H1 (cell line): Measurements from ENCODE around the gene FGFBP1. TPM values are rescaled to one million over a fixed set of nuclear protein-coding genes. Genes with fewer than 3 reads are reported as not detected.

ENCODE experiments used
- CTCF ChIA-PET: fragments of 300-600 bp; sonication (Branson Sonifier 250); formaldehyde crosslinking; loops from one replicate; lab custom pipeline; 2021; ENCODE audit not compliant: partially characterized antibody; lab: Charles Lee
- POLR2A ChIA-PET: fragments of 300-600 bp; sonication (Branson Sonifier 250); formaldehyde crosslinking; loops from one replicate; lab custom pipeline; 2021; ENCODE audit warnings: inconsistent platforms; ENCODE audit not compliant: partially characterized antibody; lab: Charles Lee
- DNase-seq, 2 experiments: peaks; one replicate each; pipeline versions ENCODE4 v3.0.0 to v3.0.0-alpha.2; 2010 to 2022; ENCODE audit warnings: low spot score in 2 of 2, low read depth in 1 of 2, mixed read lengths in 1 of 2
- FAIRE-seq: peaks from 2 replicates; lab custom pipeline; 2011; peaks lifted over from hg19 to GRCh38; lab: Jason Lieb, UNC
- H2AFZ ChIP-seq: 2 replicates; pipeline ENCODE4 v1.8.1; 2012; ENCODE audit warnings: low read length, inconsistent platforms
- H2AK5ac ChIP-seq: 2 replicates; pipeline ENCODE4 v1.6.1; 2013; ENCODE audit warnings: low read depth, low read length
- H2BK120ac ChIP-seq: replicated peaks from 2 replicates; pipeline ENCODE3; 2013; ENCODE audit warnings: low read depth, low read length, inconsistent platforms
- H2BK12ac ChIP-seq: 2 replicates; pipeline ENCODE4 v1.6.1; 2013; ENCODE audit warnings: low read depth, low read length
- H2BK15ac ChIP-seq: 2 replicates; pipeline ENCODE4 v1.6.1; 2013; ENCODE audit warnings: low read length
- H2BK20ac ChIP-seq: 2 replicates; pipeline ENCODE4 v1.6.1; 2013; ENCODE audit warnings: low read length
- H2BK5ac ChIP-seq: 2 replicates; pipeline ENCODE4 v1.6.1; 2013; ENCODE audit warnings: low read depth, low read length
- H3K14ac ChIP-seq: 2 replicates; pipeline ENCODE4 v1.6.1; 2013; ENCODE audit warnings: inconsistent platforms; ENCODE audit not compliant: insufficient read length
- H3K18ac ChIP-seq: 2 replicates; pipeline ENCODE4 v1.6.1; 2013; ENCODE audit warnings: low read length; ENCODE audit errors: extremely low read depth
- H3K23ac ChIP-seq: 2 replicates; pipeline ENCODE4 v1.6.1; 2013; ENCODE audit warnings: inconsistent platforms; ENCODE audit not compliant: insufficient read length
- H3K23me2 ChIP-seq: 2 replicates; pipeline ENCODE4 v1.6.1; 2013; ENCODE audit warnings: low read depth, low read length
- H3K27ac ChIP-seq: 2 replicates; pipeline ENCODE4 v1.6.1; 2011; ENCODE audit warnings: low read depth, low read length, inconsistent platforms
- H3K27me3 ChIP-seq, 4 experiments: replicated peaks in 1 of 4; 1 replicate in 1 of 4; 2 replicates in 3 of 4; pipeline versions ENCODE4 v1.6.1 to v1.8.1; 2011 to 2013; ENCODE audit warnings: low read length in 3 of 4, mild to moderate bottlenecking in 3 of 4, inconsistent platforms in 2 of 4, mixed read lengths in 2 of 4, moderate library complexity in 1 of 4; ENCODE audit not compliant: control insufficient read depth in 3 of 4, insufficient read depth in 3 of 4; ENCODE audit errors: extremely low read depth in 1 of 4
- H3K36me3 ChIP-seq, 4 experiments: 2 replicates each; pipeline versions ENCODE4 v1.6.1 to v1.8.1; 2011 to 2013; ENCODE audit warnings: mild to moderate bottlenecking in 4 of 4, low read length in 3 of 4, moderate library complexity in 2 of 4, control low read depth in 1 of 4, inconsistent platforms in 1 of 4; ENCODE audit not compliant: insufficient read depth in 4 of 4, control insufficient read depth in 2 of 4
- H3K4ac ChIP-seq: replicated peaks from 2 replicates; pipeline ENCODE3; 2013; ENCODE audit warnings: low read length, low read depth, mixed read lengths, inconsistent platforms; ENCODE audit not compliant: insufficient read length
- H3K4me1 ChIP-seq, 4 experiments: replicated peaks in 1 of 4; 1 replicate in 1 of 4; 2 replicates in 3 of 4; pipeline versions ENCODE4 v1.6.1 to v1.8.1; 2011 to 2013; ENCODE audit warnings: low read length in 3 of 4, inconsistent platforms in 2 of 4, mixed read lengths in 1 of 4; ENCODE audit not compliant: insufficient read depth in 4 of 4, control insufficient read depth in 3 of 4
- H3K4me2 ChIP-seq, 2 experiments: 2 replicates each; pipeline versions ENCODE4 v1.6.1 to v1.8.1; 2011 to 2013; ENCODE audit warnings: low read depth in 2 of 2, low read length in 2 of 2, control low read depth in 1 of 2, inconsistent platforms in 1 of 2, mild to moderate bottlenecking in 1 of 2; ENCODE audit not compliant: insufficient read depth in 1 of 2
- H3K4me3 ChIP-seq, 4 experiments: fragments of 200-600, 300-600 bp in 1 of 4; sonication (generic), shearing (Covaris generic), sonication (Bioruptor Twin) in 1 of 4; 2 replicates each; pipeline versions ENCODE4 v1.5.1 to v1.8.1; 2011 to 2016; ENCODE audit warnings: low read length in 4 of 4, low read depth in 3 of 4, control low read depth in 2 of 4, inconsistent platforms in 2 of 4, mild to moderate bottlenecking in 2 of 4, mixed read lengths in 1 of 4, moderate library complexity in 1 of 4; ENCODE audit not compliant: insufficient read depth in 2 of 4; ENCODE audit errors: extremely low read depth in 1 of 4
- H3K56ac ChIP-seq: replicated peaks from 2 replicates; pipeline ENCODE3; 2013; ENCODE audit warnings: low read depth, mild to moderate bottlenecking, mixed read lengths, low read length, inconsistent platforms; ENCODE audit not compliant: insufficient read length
- H3K79me1 ChIP-seq: 2 replicates; pipeline ENCODE4 v1.6.1; 2013; ENCODE audit warnings: low read depth, low read length, control low read depth
- H3K79me2 ChIP-seq, 2 experiments: 2 replicates each; pipeline versions ENCODE4 v1.6.1 to v1.8.1; 2012 to 2013; ENCODE audit warnings: low read length in 2 of 2, mild to moderate bottlenecking in 2 of 2, inconsistent platforms in 1 of 2; ENCODE audit not compliant: insufficient read depth in 2 of 2, control insufficient read depth in 1 of 2
- H3K9ac ChIP-seq, 4 experiments: replicated peaks in 1 of 4; 1 replicate in 1 of 4; 2 replicates in 3 of 4; pipeline versions ENCODE4 v1.6.1 to v1.8.1; 2011 to 2013; ENCODE audit warnings: low read depth in 3 of 4, low read length in 3 of 4, control low read depth in 2 of 4, mild to moderate bottlenecking in 2 of 4, moderate library complexity in 2 of 4, inconsistent platforms in 1 of 4; ENCODE audit errors: extremely low read depth in 1 of 4
- H3K9me3 ChIP-seq, 2 experiments: 2 replicates each; pipeline versions ENCODE4 v1.6.1 to v1.8.1; 2012 to 2013; ENCODE audit warnings: mild to moderate bottlenecking in 2 of 2, moderate library complexity in 2 of 2, control low read depth in 1 of 2, inconsistent platforms in 1 of 2, low read depth in 1 of 2, low read length in 1 of 2, mixed read lengths in 1 of 2; ENCODE audit not compliant: insufficient read depth in 2 of 2
- H4K20me1 ChIP-seq, 2 experiments: replicated peaks in 1 of 2; 2 replicates each; pipeline versions ENCODE3 to v1.8.1; 2011 to 2013; ENCODE audit warnings: inconsistent platforms in 2 of 2, low read length in 2 of 2, mild to moderate bottlenecking in 1 of 2; ENCODE audit not compliant: insufficient read depth in 2 of 2, control insufficient read depth in 1 of 2
- H4K5ac ChIP-seq: 2 replicates; pipeline ENCODE4 v1.6.1; 2013; ENCODE audit warnings: low read length, low read depth, mixed read lengths, inconsistent platforms; ENCODE audit not compliant: insufficient read length
- H4K8ac ChIP-seq: 2 replicates; pipeline ENCODE4 v1.8.0; 2013; ENCODE audit warnings: mild to moderate bottlenecking, moderate library complexity, low read length, inconsistent platforms; ENCODE audit not compliant: insufficient read depth; ENCODE audit errors: extremely low read depth
- H4K91ac ChIP-seq: replicated peaks from 2 replicates; pipeline ENCODE3; 2013; ENCODE audit warnings: low read length, mixed read lengths, inconsistent platforms; ENCODE audit not compliant: insufficient read length
- CREB1 ChIP-seq: IDR thresholded peaks from 2 replicates; pipeline ENCODE4 v1.6.1; 2012; ENCODE audit warnings: inconsistent platforms
- GABPA ChIP-seq: IDR thresholded peaks from 2 replicates; pipeline ENCODE4 v1.6.1; 2011; ENCODE audit warnings: mild to moderate bottlenecking, low read length, moderate library complexity, borderline replicate concordance; ENCODE audit not compliant: insufficient read depth
- GTF2F1 ChIP-seq: IDR thresholded peaks from 2 replicates; pipeline ENCODE4 v1.6.1; 2012; ENCODE audit warnings: low read depth, low read length, improper control_type of control experiment, borderline replicate concordance
- HDAC6 ChIP-seq: IDR thresholded peaks from one replicate; pipeline ENCODE4 v1.7.1; 2012; ENCODE audit warnings: low read depth, mild to moderate bottlenecking, inconsistent platforms, low read length, moderate library complexity
- KDM1A ChIP-seq: fragments of 200-600, 300-600 bp; sonication (generic); IDR thresholded peaks from 2 replicates; pipeline ENCODE4 v1.7.1; 2016; ENCODE audit warnings: mild to moderate bottlenecking, low read length, borderline replicate concordance
- NANOG ChIP-seq: IDR thresholded peaks from 2 replicates; pipeline ENCODE4 v1.6.1; 2011; ENCODE audit warnings: low read length, low read depth, mild to moderate bottlenecking, inconsistent platforms; ENCODE audit not compliant: insufficient read depth, poor library complexity, severe bottlenecking
- POLR2AphosphoS5 ChIP-seq: IDR thresholded peaks from 2 replicates; pipeline ENCODE4 v1.6.1; 2011; ENCODE audit warnings: low read depth, low read length
- RBBP5 ChIP-seq: IDR thresholded peaks from 2 replicates; pipeline ENCODE4 v1.7.1; 2012; ENCODE audit warnings: low read depth, mild to moderate bottlenecking, inconsistent platforms, low read length, moderate library complexity, borderline replicate concordance
- RFX5 ChIP-seq: IDR thresholded peaks from 2 replicates; pipeline ENCODE4 v1.6.1; 2011; ENCODE audit warnings: low read depth, low read length, improper control_type of control experiment, borderline replicate concordance
- TBP ChIP-seq: IDR thresholded peaks from 2 replicates; pipeline ENCODE4 v1.6.1; 2011; ENCODE audit warnings: low read depth, low read length, improper control_type of control experiment
- YY1 ChIP-seq: IDR thresholded peaks from 2 replicates; pipeline ENCODE4 v1.6.1; 2011; ENCODE audit warnings: low read depth, mild to moderate bottlenecking, low read length
- WGBS, 2 experiments: shearing (Covaris generic) in 1 of 2; methylation state at CpG; one replicate each; pipeline versions ENCODE4 v1.1.6 to v1.1.7; 2013 to 2015; ENCODE audit warnings: low lambda C conversion rate in 2 of 2, mixed read lengths in 2 of 2, inconsistent platforms in 1 of 2, low coverage in 1 of 2, missing lambda C conversion rate in 1 of 2; ENCODE audit not compliant: insufficient replicate concordance in 2 of 2, insufficient coverage in 1 of 2, insufficient read length in 1 of 2; ENCODE audit errors: extremely low coverage in 1 of 2, missing lambda C conversion rate in 1 of 2; 5-methylcytosine and 5-hydroxymethylcytosine counted together
- polyA plus RNA-seq, 7 experiments: library from polyadenylated mRNA; depleted of rRNA in 3 of 7; stranded (reverse) in 5 of 7; unstranded in 2 of 7; fragments of >200 nt in 5 of 7; fragments of 200-250 nt in 2 of 7; gene quantifications; 1 replicate in 5 of 7; 2 replicates in 1 of 7; 4 replicates in 1 of 7; pipeline versions ENCODE4 v1.2.1 to v1.2.3, GENCODE V29; 2011 to 2013; ENCODE audit warnings: missing spikeins in 2 of 7, mixed read lengths in 2 of 7
- total RNA-seq: library from RNA; stranded (reverse); fragmentation: NEBNext Ultra II Directional; extraction: Animal tissue kit (Norgen Biotek cat#: 25700); gene quantifications from 2 replicates; pipeline ENCODE4 v1.2.1, GENCODE V29; 2021
- TF ChIP-seq, protein P1 (sequence below): IDR thresholded peaks from 2 replicates; pipeline ENCODE4 v1.6.1; 2011; ENCODE audit warnings: low read depth, mild to moderate bottlenecking, low read length; ENCODE audit not compliant: insufficient read depth
- TF ChIP-seq, protein P2 (sequence below): IDR thresholded peaks from 2 replicates; pipeline ENCODE4 v1.6.1; 2012; ENCODE audit warnings: inconsistent platforms

FGFBP1 gene
- total and polyA plus RNA-seq, 2 of the 8 experiments (the other 6 are each of a cell fraction or from before 2014, with no cell fraction given) = 0.17 to 0.20 TPM

DNA sequence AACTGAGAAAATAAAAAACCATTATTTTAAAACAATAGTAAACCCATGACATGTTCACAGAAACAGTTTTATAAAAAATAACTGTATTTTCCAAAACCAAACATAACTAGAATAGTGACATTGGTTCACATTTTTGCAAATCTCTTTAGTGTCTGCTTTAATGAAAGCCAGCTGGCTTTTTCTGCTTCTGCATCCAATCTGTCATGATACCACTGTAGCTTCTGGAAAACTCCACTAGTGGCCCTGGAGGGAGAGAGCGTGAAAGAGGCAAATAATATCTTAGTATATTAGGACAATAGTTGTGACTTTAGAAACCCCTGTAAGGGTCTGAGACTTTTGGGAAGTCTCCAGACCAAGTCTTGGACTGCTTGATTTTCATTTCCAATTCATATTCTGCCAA is 31.1 kb downstream of the FGFBP1 start:
- Histone ChIP-seq H3K4me2 (no peak overlapping the region), H3K4me3 (no peak overlapping the region), H3K14ac (no peak overlapping the region), H2BK20ac (no peak overlapping the region), H4K5ac (no peak overlapping the region), H4K91ac (no peak overlapping the region), H3K79me2 (no peaks in the 10 kb centered on the region), H2BK120ac (no peak overlapping the region), H3K56ac (no peak overlapping the region), H3K27me3 (no peaks in the 10 kb centered on the region; a peak in 1 of 7 replicates), H4K8ac (no peak overlapping the region), H3K4ac (no peak overlapping the region), H4K20me1 (no peaks in the 10 kb centered on the region), H2BK12ac (no peak overlapping the region), H2AFZ (no peak overlapping the region), H3K23ac (no peak overlapping the region), H2BK5ac (no peak overlapping the region), H2AK5ac (no peak overlapping the region), H3K79me1 (no peaks in the 10 kb centered on the region), H3K23me2 (no peaks in the 10 kb centered on the region), H3K36me3 (no peaks in the 10 kb centered on the region), H3K27ac (no peak overlapping the region), H3K9me3 (0 out of 4 replicates have a peak, but pooled peaks cover 0 to 3% of the 10 kb centered on the region in 2 experiments), H3K9ac (no peak overlapping the region), H2BK15ac (no peak overlapping the region), H3K4me1 (peaks cover 0 to 2% (median 0%) of the 10 kb centered on the region in 4 experiments; a peak in 1 of 7 replicates), H3K18ac (no peak overlapping the region)
- no peak for DNase-seq
- POLR2A ChIA-PET = no interaction called here
- CTCF ChIA-PET = interaction anchor here (0.6 to 2.5 kb wide), 4 partner anchors 18 to 73 kb away, joined by 3 to 11 read pairs (median 6); no protein-coding TSS in a partner anchor
- TF ChIP-seq YY1 (no peak), TBP (no peak), HDAC6 (no peak), NANOG (no peak), CREB1 (no peak), RBBP5 (no peak), GTF2F1 (no peak), KDM1A (no peak), POLR2AphosphoS5 (no peak), RFX5 (no peak), GABPA (no peak)
- TF ChIP-seq, protein P1, sequence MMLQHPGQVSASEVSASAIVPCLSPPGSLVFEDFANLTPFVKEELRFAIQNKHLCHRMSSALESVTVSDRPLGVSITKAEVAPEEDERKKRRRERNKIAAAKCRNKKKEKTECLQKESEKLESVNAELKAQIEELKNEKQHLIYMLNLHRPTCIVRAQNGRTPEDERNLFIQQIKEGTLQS = no peak
- TF ChIP-seq, protein P2, sequence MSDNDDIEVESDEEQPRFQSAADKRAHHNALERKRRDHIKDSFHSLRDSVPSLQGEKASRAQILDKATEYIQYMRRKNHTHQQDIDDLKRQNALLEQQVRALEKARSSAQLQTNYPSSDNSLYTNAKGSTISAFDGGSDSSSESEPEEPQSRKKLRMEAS = no peak
- WGBS, 2 experiments = 94% methylated on average over 1 of the region's 1 CpG; no CpG with 5 or more reads in 1 of the 2 experiments
- FAIRE-seq = no peak
